Stomach (tissue), 9 donors: ENCODE measurements around the gene C17orf100. TPM values are rescaled to one million over a fixed set of nuclear protein-coding genes. Genes with fewer than 3 reads are reported as not detected.
A peak's percentile ranks its signal among the peaks of the same experiment; 100 is the strongest.

ENCODE experiments used
- DNase-seq, 2 donors: peaks; one replicate each; pipeline versions ENCODE4 v3.0.0 to v3.0.0-alpha.2; 2013 to 2019
- H3K27ac ChIP-seq, 5 donors: fragments of 200-600 bp in 4 of 5; sonication (generic) in 4 of 5; one replicate each; pipeline ENCODE4 v1.5.1; 2013 to 2019; ENCODE audit warnings: mild to moderate bottlenecking in 1 of 5, moderate library complexity in 1 of 5
- H3K27me3 ChIP-seq, 3 donors: fragments of 200-600 bp; sonication (generic); one replicate each; pipeline ENCODE4 v1.5.1; 2017 to 2019; ENCODE audit warnings: mixed run types in 1 of 3
- H3K36me3 ChIP-seq, 4 donors: fragments of 200-600 bp; sonication (generic); 1 replicate in 3 of 4; 2 replicates in 1 of 4; pipeline ENCODE4 v1.5.1; 2016 to 2019
- H3K4me1 ChIP-seq, 4 donors: fragments of 200-600 bp; sonication (generic); one replicate each; pipeline ENCODE4 v1.5.1; 2016 to 2019
- H3K4me3 ChIP-seq, 4 donors: fragments of 200-600 bp; sonication (generic) in 3 of 4; one replicate each; pipeline ENCODE4 v1.5.1; 2016 to 2019; ENCODE audit warnings: mild to moderate bottlenecking in 1 of 4
- H3K9me3 ChIP-seq, 4 donors: fragments of 200-600 bp; sonication (generic); one replicate each; pipeline ENCODE4 v1.5.1; 2016 to 2019
- EP300 ChIP-seq: sonication (generic); formaldehyde crosslinking; IDR thresholded peaks from one replicate; pipeline ENCODE4 v1.6.1; 2017; ENCODE audit warnings: antibody characterized with exemption
- POLR2A ChIP-seq, 4 donors: fragments of 450-650 bp; IDR thresholded peaks; one replicate each; pipeline ENCODE4 v1.6.1; 2016; ENCODE audit warnings: antibody characterized with exemption in 4 of 4, control low read depth in 2 of 4, mild to moderate bottlenecking in 1 of 4, moderate library complexity in 1 of 4
- POLR2AphosphoS5 ChIP-seq, 3 donors: sonication (generic); formaldehyde crosslinking; IDR thresholded peaks; one replicate each; pipeline ENCODE4 v1.6.1; 2016; ENCODE audit warnings: antibody characterized with exemption in 3 of 3
- WGBS, 5 donors: extraction: QIAGEN DNeasy Blood & Tissue Kit in 3 of 5; methylation state at CpG; one replicate each; pipeline versions ENCODE4 v1.1.5 to v1.1.7; 2013 to 2018; 5-methylcytosine and 5-hydroxymethylcytosine counted together
- intact Hi-C: fragments of 100-400 bp; cut with DNase I; formaldehyde crosslinking; loops from one replicate; pipeline ENCODE4 v1.15.1; 2023; ENCODE audit warnings: low total_unique reads
- polyA plus RNA-seq, 3 donors: library from polyadenylated mRNA; stranded (reverse); fragments of 200-250 nt; gene quantifications; one replicate each; pipeline ENCODE4 v1.2.3, GENCODE V29; 2013
- small RNA-seq, 4 donors: library from RNA; depleted of rRNA; stranded (forward); fragments of <200 nt; gene quantifications; one replicate each; pipeline ENCODE3, GENCODE V24; 2016
- total RNA-seq, 5 donors: library from RNA; depleted of rRNA; stranded (reverse); fragments of >200 nt; gene quantifications; one replicate each; pipeline versions ENCODE4 v1.1.0 to v1.2.3, GENCODE V29; 2014 to 2016
- TF ChIP-seq, protein P1 (sequence below), 7 experiments: fragments of 450-650 bp in 4 of 7; fragments of 200-600 bp in 3 of 7; sonication (generic) in 3 of 7; IDR thresholded peaks; one replicate each; pipeline ENCODE4 v1.5.1; 2016 to 2019; ENCODE audit warnings: antibody characterized with exemption in 7 of 7, control low read depth in 2 of 7, mild to moderate bottlenecking in 1 of 7
- donor health status: healthy with polysubstance abuse.
- donor health status: Bipolar disorder and iron deficiency.
- donor health status: healthy.

C17orf100 gene
- total and polyA plus RNA-seq, 8 donors: 0.55 to 14.2 (median 1.8) TPM; not detected in 2

DNA sequence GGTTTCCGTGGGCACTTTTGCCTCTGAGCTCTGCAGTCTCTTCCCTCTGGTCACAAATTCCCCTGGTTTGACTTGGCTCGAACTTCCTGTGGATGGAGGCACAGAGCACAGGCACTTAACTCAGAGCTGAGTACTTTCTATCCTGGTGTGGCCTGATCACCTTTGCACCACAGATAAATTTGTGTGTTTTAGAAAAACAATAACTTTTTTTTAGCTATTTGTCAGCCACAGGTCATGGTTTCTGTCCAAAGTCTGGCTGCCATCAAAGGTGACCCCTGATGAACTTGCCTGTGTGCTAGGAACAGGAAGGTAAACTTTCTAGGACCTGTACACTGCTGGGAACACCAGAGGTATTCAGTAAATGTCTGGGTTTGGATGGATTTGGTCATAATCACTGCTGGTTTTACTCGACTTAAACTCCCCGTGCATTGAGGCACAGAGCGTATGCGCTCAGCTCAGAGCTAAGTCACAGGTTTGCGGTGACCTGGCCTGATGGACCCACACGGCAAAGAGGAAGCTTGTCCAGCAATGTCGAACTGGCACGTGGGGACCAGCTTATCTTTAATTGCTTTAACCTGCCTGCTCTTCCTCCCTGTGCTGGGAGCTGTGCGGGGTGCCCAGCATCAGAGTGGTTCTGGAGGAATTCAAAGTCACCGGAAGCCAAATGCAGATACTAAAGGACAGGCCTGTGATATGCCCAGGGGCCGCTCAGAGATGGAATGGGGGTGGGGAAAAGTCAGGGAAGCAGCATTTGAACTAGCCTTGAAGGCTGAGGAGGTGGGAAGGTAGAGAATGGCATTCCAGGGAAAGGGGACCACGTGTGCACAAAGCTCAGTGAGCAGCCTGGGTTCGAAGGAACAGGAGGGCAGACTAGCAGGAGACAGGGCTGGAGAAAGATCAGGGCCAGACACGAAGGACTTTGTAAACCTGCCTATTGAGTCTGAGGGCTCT is 48.7 kb downstream of the C17orf100 start:
- no peak overlapping the region for H3K4me3 ChIP-seq
- intact Hi-C loops: no loop called here
- H3K27ac ChIP-seq: peak overlapping the region in 1 of 5 donors; percentile 43
- H3K36me3 ChIP-seq: no peaks in the 10 kb centered on the region
- no peaks in the 10 kb centered on the region for H3K9me3 ChIP-seq
- DNase-seq: peak; percentile 38 to 48
- peaks cover 0 to 25% (median 15%) of the 10 kb centered on the region in 4 donors for H3K4me1 ChIP-seq
- 34 to 50% (median 43%) methylated on average over 15 to 16 of the region's 16 CpGs for WGBS, 5 donors
- TF ChIP-seq POLR2AphosphoS5 (IDR thresholded peaks at IDR 0.05) (peak in 1 of 3 donors; percentile 9), EP300 (no peak)
- peaks cover 0 to 34% (median 0%) of the 10 kb centered on the region in 3 donors for H3K27me3 ChIP-seq

DNA sequence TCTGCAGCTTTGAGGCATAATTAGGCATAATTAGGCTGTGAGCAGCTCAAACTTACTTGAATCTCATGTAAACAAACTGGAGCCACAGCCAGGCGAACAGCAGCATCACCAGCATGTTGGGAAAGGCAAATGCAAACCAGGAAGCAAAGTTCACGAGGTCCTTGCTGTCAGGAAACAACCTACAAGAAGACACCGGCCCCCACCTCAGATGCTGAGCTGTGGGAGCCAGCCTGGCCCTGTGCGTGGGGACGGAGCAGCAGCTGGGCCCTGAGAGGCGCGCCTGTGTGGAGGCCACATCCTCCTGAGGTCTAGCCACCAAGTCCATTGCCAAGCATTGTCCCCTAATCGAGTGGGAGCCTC is 49.4 kb downstream of the C17orf100 start:
- DNase-seq: no peak
- TF ChIP-seq POLR2A (IDR thresholded peaks at IDR 0.05) (no peak), POLR2AphosphoS5 (IDR thresholded peaks at IDR 0.05) (no peak), EP300 (no peak)
- TF ChIP-seq, protein P1, sequence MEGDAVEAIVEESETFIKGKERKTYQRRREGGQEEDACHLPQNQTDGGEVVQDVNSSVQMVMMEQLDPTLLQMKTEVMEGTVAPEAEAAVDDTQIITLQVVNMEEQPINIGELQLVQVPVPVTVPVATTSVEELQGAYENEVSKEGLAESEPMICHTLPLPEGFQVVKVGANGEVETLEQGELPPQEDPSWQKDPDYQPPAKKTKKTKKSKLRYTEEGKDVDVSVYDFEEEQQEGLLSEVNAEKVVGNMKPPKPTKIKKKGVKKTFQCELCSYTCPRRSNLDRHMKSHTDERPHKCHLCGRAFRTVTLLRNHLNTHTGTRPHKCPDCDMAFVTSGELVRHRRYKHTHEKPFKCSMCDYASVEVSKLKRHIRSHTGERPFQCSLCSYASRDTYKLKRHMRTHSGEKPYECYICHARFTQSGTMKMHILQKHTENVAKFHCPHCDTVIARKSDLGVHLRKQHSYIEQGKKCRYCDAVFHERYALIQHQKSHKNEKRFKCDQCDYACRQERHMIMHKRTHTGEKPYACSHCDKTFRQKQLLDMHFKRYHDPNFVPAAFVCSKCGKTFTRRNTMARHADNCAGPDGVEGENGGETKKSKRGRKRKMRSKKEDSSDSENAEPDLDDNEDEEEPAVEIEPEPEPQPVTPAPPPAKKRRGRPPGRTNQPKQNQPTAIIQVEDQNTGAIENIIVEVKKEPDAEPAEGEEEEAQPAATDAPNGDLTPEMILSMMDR (IDR thresholded peaks at IDR 0.05): no peak
- H3K4me3 ChIP-seq: no peak overlapping the region
- peaks cover 0 to 25% (median 15%) of the 10 kb centered on the region in 4 donors for H3K4me1 ChIP-seq
- no peaks in the 10 kb centered on the region for H3K9me3 ChIP-seq
- H3K27me3 ChIP-seq: peaks cover 0 to 39% (median 0%) of the 10 kb centered on the region in 3 donors
- no peaks in the 10 kb centered on the region for H3K36me3 ChIP-seq
- intact Hi-C loops: no loop called here
- H3K27ac ChIP-seq: peak overlapping the region in 1 of 5 donors; percentile 43
- 43 to 80% (median 78%) methylated on average over 1 to 8 of the region's 8 CpGs for WGBS, 5 donors

DNA sequence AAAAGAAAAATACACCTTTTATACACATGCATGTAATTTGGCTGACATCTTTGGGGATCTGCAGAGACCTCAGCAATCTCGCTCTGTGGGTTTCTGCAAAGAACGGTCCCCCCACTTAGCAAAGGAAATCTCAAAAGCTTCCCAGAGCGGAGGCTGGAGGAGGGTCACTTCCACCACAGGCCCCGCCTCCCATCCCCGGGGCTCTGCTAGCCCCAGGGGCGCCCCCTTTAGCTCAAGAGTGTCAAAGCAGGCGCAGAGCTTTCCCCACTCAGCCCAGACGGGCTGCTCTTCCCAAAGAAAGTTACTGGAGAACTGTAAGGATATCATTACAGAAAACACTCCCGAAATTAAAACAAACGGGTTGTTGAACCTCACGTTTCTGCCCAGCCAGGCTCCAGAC is 50.2 kb downstream of the C17orf100 start:
- Histone ChIP-seq H3K9me3 (no peaks in the 10 kb centered on the region), H3K4me1 (peaks cover 0 to 25% (median 15%) of the 10 kb centered on the region in 4 donors), H3K27me3 (peaks cover 0 to 46% (median 0%) of the 10 kb centered on the region in 3 donors), H3K27ac (no peak overlapping the region), H3K36me3 (no peaks in the 10 kb centered on the region), H3K4me3 (no peak overlapping the region)
- DNase-seq: peak in 1 of 2 donors; percentile 51
- TF ChIP-seq POLR2A (IDR thresholded peaks at IDR 0.05) (no peak), POLR2AphosphoS5 (IDR thresholded peaks at IDR 0.05) (no peak), EP300 (no peak)
- TF ChIP-seq, protein P1 (IDR thresholded peaks at IDR 0.05): no peak
- intact Hi-C loops: no loop called here
- WGBS, 5 donors: 29 to 45% (median 43%) methylated on average over 11 of the region's 11 CpGs

DNA sequence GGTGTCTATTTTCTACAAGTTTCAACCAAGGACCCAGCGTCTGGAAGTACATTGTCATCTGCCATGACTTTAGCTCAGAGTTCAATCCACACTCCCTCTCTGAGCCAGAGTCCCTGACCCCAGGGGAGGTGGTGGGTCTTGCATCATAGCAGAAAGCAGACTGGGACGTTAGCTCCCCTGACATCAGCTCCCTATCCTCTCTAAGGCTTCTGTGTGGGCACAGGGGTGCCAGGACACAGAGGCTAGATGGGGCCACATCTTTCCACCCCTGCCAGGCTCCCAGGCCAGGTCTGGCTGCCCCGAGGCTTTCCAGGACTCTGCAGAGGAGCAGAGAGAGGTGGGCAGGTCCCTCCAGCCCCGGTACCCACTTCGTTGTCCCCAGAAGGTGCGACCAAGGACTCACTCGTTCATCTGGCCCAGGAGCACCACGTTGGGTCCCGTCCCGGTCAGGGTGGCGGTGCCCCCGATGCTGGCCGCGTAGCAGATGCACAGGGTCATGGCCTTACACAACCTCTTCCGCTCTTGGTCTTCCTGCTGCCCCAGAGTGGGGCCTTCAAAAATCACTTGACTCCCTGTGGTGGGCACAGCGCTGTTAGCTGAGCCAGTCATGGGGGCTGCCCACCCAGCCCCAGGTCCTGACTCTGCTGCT is 51.1 kb downstream of the C17orf100 start:
- WGBS, 5 donors: 92 to 94% (median 94%) methylated on average over 13 to 16 of the region's 16 CpGs
- Histone ChIP-seq H3K4me1 (peaks cover 0 to 25% (median 15%) of the 10 kb centered on the region in 4 donors), H3K27ac (no peak overlapping the region), H3K4me3 (no peak overlapping the region), H3K27me3 (peaks cover 0 to 54% (median 0%) of the 10 kb centered on the region in 3 donors), H3K36me3 (no peaks in the 10 kb centered on the region), H3K9me3 (no peaks in the 10 kb centered on the region)
- TF ChIP-seq POLR2A (IDR thresholded peaks at IDR 0.05) (no peak), EP300 (no peak), POLR2AphosphoS5 (IDR thresholded peaks at IDR 0.05) (no peak)
- TF ChIP-seq, protein P1 (IDR thresholded peaks at IDR 0.05): no peak
- no peak for DNase-seq
- intact Hi-C loops: no loop called here

Small RNA genes within 50 kb of the gene (small RNA-seq; reads per million reads assigned to genes)
- gene MIR4520-1: 0 to 0.15 (median 0) reads per million in 4 donors

Other genes with a start within 250 kb of the C17orf100 start
- not detected for gene AIPL1, start 216.6 kb upstream of the C17orf100 start, total RNA-seq
- gene AIPL1, start 216.6 kb upstream of the C17orf100 start, polyA plus RNA-seq: not detected
- gene PIMREG, start 207.3 kb upstream of the C17orf100 start, total RNA-seq: 1 to 10 TPM in 3 of 5 donors, under 1 TPM in 2; 0.87 to 8.5 (median 1.8) TPM
- 1 to 10 TPM in 2 of 3 donors, under 1 TPM in 1; 0.76 to 3.1 (median 2.1) TPM for gene PIMREG, start 207.3 kb upstream of the C17orf100 start, polyA plus RNA-seq
- gene PITPNM3, start 95.2 kb upstream of the C17orf100 start, total RNA-seq: 10 to 100 TPM in 3 of 5 donors, 1 to 10 TPM in 2; 4.3 to 19.3 (median 13.4) TPM
- 1 to 10 TPM; 1.1 to 4.9 (median 2.4) TPM for gene PITPNM3, start 95.2 kb upstream of the C17orf100 start, polyA plus RNA-seq
- gene KIAA0753, start 11.1 kb upstream of the C17orf100 start, total RNA-seq: 100 to 1,000 TPM in 1 of 5 donors, 10 to 100 TPM in 4; 15.4 to 138 (median 35.4) TPM
- 1 to 10 TPM; 3.8 to 7.1 (median 4.9) TPM for gene KIAA0753, start 11.1 kb upstream of the C17orf100 start, polyA plus RNA-seq
- 100 to 1,000 TPM in 2 of 5 donors, 10 to 100 TPM in 2, not detected in 1; 28.7 to 169 (median 124) TPM for gene TXNDC17, start 10.7 kb upstream of the C17orf100 start, total RNA-seq
- 100 to 1,000 TPM; 250 to 375 (median 326) TPM for gene TXNDC17, start 10.7 kb upstream of the C17orf100 start, polyA plus RNA-seq
- gene MED31, start 157 bp upstream of the C17orf100 start, total RNA-seq: 10 to 100 TPM in 2 of 5 donors, 1 to 10 TPM in 2, not detected in 1; 1.4 to 14.0 (median 8.1) TPM
- 10 to 100 TPM; 12.5 to 28.4 (median 16.4) TPM for gene MED31, start 157 bp upstream of the C17orf100 start, polyA plus RNA-seq
- gene SLC13A5, start 61.6 kb downstream of the C17orf100 start, total RNA-seq: not detected
- 1 to 10 TPM in 1 of 3 donors, not detected in 2; 3.1 TPM for gene SLC13A5, start 61.6 kb downstream of the C17orf100 start, polyA plus RNA-seq
- gene XAF1, start 104.3 kb downstream of the C17orf100 start, total RNA-seq: 100 to 1,000 TPM in 1 of 5 donors, 10 to 100 TPM in 3, 1 to 10 TPM in 1; 7.2 to 116 (median 32.5) TPM
- 10 to 100 TPM in 2 of 3 donors, 1 to 10 TPM in 1; 7.9 to 33.7 (median 11.5) TPM for gene XAF1, start 104.3 kb downstream of the C17orf100 start, polyA plus RNA-seq
- under 1 TPM in 1 of 5 donors, not detected in 4; 0.73 TPM for gene FBXO39, start 124.5 kb downstream of the C17orf100 start, total RNA-seq
- 1 to 10 TPM in 1 of 3 donors, under 1 TPM in 1, not detected in 1; 0.25 to 1.3 TPM for gene FBXO39, start 124.5 kb downstream of the C17orf100 start, polyA plus RNA-seq
- 1 to 10 TPM in 1 of 5 donors, under 1 TPM in 1, not detected in 3; 0.55 to 2.2 TPM for gene TEKT1, start 180.0 kb downstream of the C17orf100 start, total RNA-seq
- not detected for gene TEKT1, start 180.0 kb downstream of the C17orf100 start, polyA plus RNA-seq